Measurements from ENCODE around the gene KMT2B. TPM values are rescaled to one million over a fixed set of nuclear protein-coding genes. Genes with fewer than 3 reads are reported as not detected.

KMT2B gene
- total and polyA plus RNA-seq, 9 of the 15 experiments (the other 6 are each of a cell fraction or from before 2014, with no cell fraction given): 0.63 to 43.9 (median 8.1) TPM

- TF ChIP-seq, protein P1, sequence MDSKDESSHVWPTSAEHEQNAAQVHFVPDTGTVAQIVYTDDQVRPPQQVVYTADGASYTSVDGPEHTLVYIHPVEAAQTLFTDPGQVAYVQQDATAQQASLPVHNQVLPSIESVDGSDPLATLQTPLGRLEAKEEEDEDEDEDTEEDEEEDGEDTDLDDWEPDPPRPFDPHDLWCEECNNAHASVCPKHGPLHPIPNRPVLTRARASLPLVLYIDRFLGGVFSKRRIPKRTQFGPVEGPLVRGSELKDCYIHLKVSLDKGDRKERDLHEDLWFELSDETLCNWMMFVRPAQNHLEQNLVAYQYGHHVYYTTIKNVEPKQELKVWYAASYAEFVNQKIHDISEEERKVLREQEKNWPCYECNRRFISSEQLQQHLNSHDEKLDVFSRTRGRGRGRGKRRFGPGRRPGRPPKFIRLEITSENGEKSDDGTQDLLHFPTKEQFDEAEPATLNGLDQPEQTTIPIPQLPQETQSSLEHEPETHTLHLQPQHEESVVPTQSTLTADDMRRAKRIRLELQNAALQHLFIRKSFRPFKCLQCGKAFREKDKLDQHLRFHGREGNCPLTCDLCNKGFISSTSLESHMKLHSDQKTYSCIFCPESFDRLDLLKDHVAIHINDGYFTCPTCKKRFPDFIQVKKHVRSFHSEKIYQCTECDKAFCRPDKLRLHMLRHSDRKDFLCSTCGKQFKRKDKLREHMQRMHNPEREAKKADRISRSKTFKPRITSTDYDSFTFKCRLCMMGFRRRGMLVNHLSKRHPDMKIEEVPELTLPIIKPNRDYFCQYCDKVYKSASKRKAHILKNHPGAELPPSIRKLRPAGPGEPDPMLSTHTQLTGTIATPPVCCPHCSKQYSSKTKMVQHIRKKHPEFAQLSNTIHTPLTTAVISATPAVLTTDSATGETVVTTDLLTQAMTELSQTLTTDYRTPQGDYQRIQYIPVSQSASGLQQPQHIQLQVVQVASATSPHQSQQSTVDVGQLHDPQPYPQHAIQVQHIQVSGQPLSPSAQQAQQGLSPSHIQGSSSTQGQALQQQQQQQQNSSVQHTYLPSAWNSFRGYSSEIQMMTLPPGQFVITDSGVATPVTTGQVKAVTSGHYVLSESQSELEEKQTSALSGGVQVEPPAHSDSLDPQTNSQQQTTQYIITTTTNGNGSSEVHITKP (IDR thresholded peaks at IDR 0.05; ENCODE audit: partially characterized antibody): peak; percentile 71
- TF ChIP-seq ZNF764 (CRISPR knock-in tag; IDR thresholded peaks at IDR 0.05; ENCODE audit: low read depth) (no peak), ZNF24 (IDR thresholded peaks at IDR 0.05) (peak; percentile 80), HDAC1 (IDR thresholded peaks at IDR 0.05) (no peak), HMG20A (CRISPR knock-in tag; conservative IDR thresholded peaks at IDR 0.05) (no peak), MITF (IDR thresholded peaks at IDR 0.05) (no peak)
- TF ChIP-seq, protein P2, sequence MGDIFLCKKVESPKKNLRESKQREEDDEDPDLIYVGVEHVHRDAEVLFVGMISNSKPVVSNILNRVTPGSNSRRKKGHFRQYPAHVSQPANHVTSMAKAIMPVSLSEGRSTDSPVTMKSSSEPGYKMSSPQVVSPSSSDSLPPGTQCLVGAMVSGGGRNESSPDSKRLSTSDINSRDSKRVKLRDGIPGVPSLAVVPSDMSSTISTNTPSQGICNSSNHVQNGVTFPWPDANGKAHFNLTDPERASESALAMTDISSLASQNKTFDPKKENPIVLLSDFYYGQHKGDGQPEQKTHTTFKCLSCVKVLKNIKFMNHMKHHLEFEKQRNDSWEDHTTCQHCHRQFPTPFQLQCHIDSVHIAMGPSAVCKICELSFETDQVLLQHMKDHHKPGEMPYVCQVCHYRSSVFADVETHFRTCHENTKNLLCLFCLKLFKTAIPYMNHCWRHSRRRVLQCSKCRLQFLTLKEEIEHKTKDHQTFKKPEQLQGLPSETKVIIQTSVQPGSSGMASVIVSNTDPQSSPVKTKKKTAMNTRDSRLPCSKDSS (IDR thresholded peaks at IDR 0.05; ENCODE audit: low read depth, partially characterized antibody): no peak
Measured at GRCh38 chr19:35774274-35775045, 56.7 kb downstream of the KMT2B start (continued).

Measured in K562 (cell line).